CD4-positive, alpha-beta T cell (primary cell): ENCODE data around the gene FGGY. TPM values are rescaled to one million over a fixed set of nuclear protein-coding genes. Genes with fewer than 3 reads are reported as not detected.
"Not testable (repeated sequence)": the region's sequence is repeated elsewhere in the genome, so short reads cannot be mapped to it uniquely, and the experiment has no call there.

ENCODE experiments used
- ATAC-seq: fragments of 200-7000 bp; cut with Tn5 transposase; one replicate; pipeline ENCODE4 v1.10.0; 2022; ENCODE audit warnings: mild to moderate bottlenecking; ENCODE audit not compliant: poor library complexity
- CTCF ChIA-PET: fragments of 350-600 bp; sonication (Branson Sonifier 250); formaldehyde crosslinking; loops from one replicate; lab custom pipeline; 2021; ENCODE audit warnings: antibody characterized with exemption, inconsistent platforms; lab: Charles Lee
- POLR2A ChIA-PET: fragments of 350-600 bp; sonication (Branson Sonifier 250); formaldehyde crosslinking; loops from one replicate; lab custom pipeline; 2021; ENCODE audit warnings: antibody characterized with exemption, inconsistent platforms; lab: Charles Lee
- DNase-seq, 14 experiments: peaks; one replicate each; pipeline ENCODE4 v3.0.0-alpha.2; 2013 to 2020; ENCODE audit warnings: mixed read lengths in 2 of 14
- H3K27ac ChIP-seq, 2 donors: one replicate each; pipeline versions ENCODE4 v1.5.1 to v1.7.0; 2013; ENCODE audit warnings: low read length in 2 of 2, low read depth in 1 of 2, mild to moderate bottlenecking in 1 of 2
- H3K27me3 ChIP-seq, 2 experiments: 1 replicate in 1 of 2; 2 replicates in 1 of 2; pipeline versions ENCODE4 v1.6.1 to v1.7.0; 2013; ENCODE audit warnings: low read length in 2 of 2, control low read depth in 1 of 2, mild to moderate bottlenecking in 1 of 2, moderate library complexity in 1 of 2; ENCODE audit not compliant: insufficient read depth in 2 of 2, control insufficient read depth in 1 of 2
- H3K36me3 ChIP-seq: one replicate; pipeline ENCODE4 v1.6.1; 2013; ENCODE audit warnings: low read length, control low read depth; ENCODE audit not compliant: insufficient read depth
- H3K4me1 ChIP-seq: one replicate; pipeline ENCODE4 v1.6.1; 2013; ENCODE audit warnings: low read length, control low read depth; ENCODE audit not compliant: insufficient read depth
- H3K4me3 ChIP-seq: one replicate; pipeline ENCODE4 v1.5.1; 2013; ENCODE audit warnings: mild to moderate bottlenecking, low read length, moderate library complexity
- H3K9me3 ChIP-seq, 2 experiments: 1 replicate in 1 of 2; 2 replicates in 1 of 2; pipeline versions ENCODE4 v1.6.1 to v1.7.0; 2013; ENCODE audit warnings: low read length in 2 of 2, mild to moderate bottlenecking in 2 of 2, control low read depth in 1 of 2, moderate library complexity in 1 of 2; ENCODE audit not compliant: control insufficient read depth in 1 of 2, insufficient read depth in 1 of 2
- H3K27ac Mint-ChIP-seq: one replicate; pipeline ENCODE4 v1.8.0; 2020; ENCODE audit warnings: mixed read lengths
- H3K27me3 Mint-ChIP-seq: one replicate; pipeline ENCODE4 v1.8.0; 2021; ENCODE audit warnings: mixed read lengths
- H3K36me3 Mint-ChIP-seq: one replicate; pipeline ENCODE4 v1.8.0; 2021; ENCODE audit warnings: low read depth, mixed read lengths
- H3K4me1 Mint-ChIP-seq: one replicate; pipeline ENCODE4 v1.8.0; 2021; ENCODE audit warnings: low read depth, mixed read lengths
- H3K4me3 Mint-ChIP-seq: one replicate; pipeline ENCODE4 v1.8.0; 2020; ENCODE audit warnings: mild to moderate bottlenecking, mixed read lengths
- H3K9me3 Mint-ChIP-seq: one replicate; pipeline ENCODE4 v1.8.0; 2020; ENCODE audit warnings: mixed read lengths
- CTCF ChIP-seq: fragments of 200-600 bp; IDR thresholded peaks from one replicate; pipeline ENCODE4 v1.8.0; 2022; ENCODE audit warnings: antibody characterized with exemption, mild to moderate bottlenecking
- intact Hi-C, 2 experiments: fragments of 100-400 bp; cut with DNase I in 1 of 2; cut with micrococcal nuclease in 1 of 2; formaldehyde crosslinking; loops; one replicate each; pipeline versions ENCODE4 v1.15.1 to v1.9.0; 2023 to 2025; cut with DNase I, micrococcal nuclease
- total RNA-seq, 174 experiments: library from RNA in 2 of 174; stranded (reverse) in 2 of 174; gene quantifications; one replicate each; pipeline ENCODE4 v1.2.3 and lab custom pipeline; 2021 to 2026

Gene FGGY
- total RNA-seq, 2 experiments from 2014 or later: 9.5 to 10.0 TPM

GRCh38 chr1:59709333-59709732, 412.4 kb downstream of the FGGY start:
- Histone ChIP-seq H3K9me3 (no peaks in the 10 kb centered on the region), H3K27ac (no peak overlapping the region), H3K4me1 (no peaks in the 10 kb centered on the region), H3K36me3 (no peaks in the 10 kb centered on the region), H3K27me3 (no peaks in the 10 kb centered on the region), H3K4me3 (no peak overlapping the region)
- intact Hi-C loops: no loop called here
- Mint-ChIP-seq H3K9me3 (no peaks in the 10 kb centered on the region), H3K27ac (no peak overlapping the region), H3K27me3 (no peaks in the 10 kb centered on the region), H3K36me3 (no peaks in the 10 kb centered on the region), H3K4me1 (no peaks in the 10 kb centered on the region), H3K4me3 (no peak overlapping the region)
- ATAC-seq (no peak), DNase-seq (no peak)
- TF ChIP-seq CTCF: no peak
- CTCF ChIA-PET: no interaction called here
- POLR2A ChIA-PET: no interaction called here

GRCh38 chr1:59710920-59711319, 414.0 kb downstream of the FGGY start:
- H3K27ac Mint-ChIP-seq, H3K4me1 ChIP-seq, POLR2A ChIA-PET, H3K27me3 Mint-ChIP-seq, CTCF ChIA-PET, H3K36me3 Mint-ChIP-seq, ATAC-seq, H3K9me3 ChIP-seq, H3K4me3 Mint-ChIP-seq, DNase-seq, H3K27ac ChIP-seq, H3K27me3 ChIP-seq, H3K4me1 Mint-ChIP-seq, H3K9me3 Mint-ChIP-seq, intact Hi-C loops, H3K4me3 ChIP-seq, H3K36me3 ChIP-seq: not testable (repeated sequence)

GRCh38 chr1:59714219-59714618, 417.3 kb downstream of the FGGY start:
- no peak for ATAC-seq
- no peak for DNase-seq
- Histone ChIP-seq H3K27me3 (no peaks in the 10 kb centered on the region), H3K36me3 (no peaks in the 10 kb centered on the region), H3K27ac (no peak overlapping the region), H3K4me1 (no peaks in the 10 kb centered on the region), H3K4me3 (no peak overlapping the region), H3K9me3 (no peaks in the 10 kb centered on the region)
- Mint-ChIP-seq H3K9me3 (no peaks in the 10 kb centered on the region), H3K4me3 (no peak overlapping the region), H3K4me1 (no peaks in the 10 kb centered on the region), H3K27me3 (no peaks in the 10 kb centered on the region), H3K36me3 (no peaks in the 10 kb centered on the region), H3K27ac (no peak overlapping the region)
- TF ChIP-seq CTCF: no peak
- intact Hi-C loops: no loop called here
- POLR2A ChIA-PET: no interaction called here
- CTCF ChIA-PET: no interaction called here

GRCh38 chr1:59714966-59715365, 418.1 kb downstream of the FGGY start:
- no peak overlapping the region for H3K27ac Mint-ChIP-seq
- CTCF ChIA-PET: no interaction called here

More at GRCh38 chr1:59714966-59715365, 418.1 kb downstream of the FGGY start:
- TF ChIP-seq CTCF: no peak
- Histone ChIP-seq H3K4me1 (no peaks in the 10 kb centered on the region), H3K27me3 (no peaks in the 10 kb centered on the region), H3K9me3 (no peaks in the 10 kb centered on the region), H3K36me3 (no peaks in the 10 kb centered on the region), H3K27ac (no peak overlapping the region), H3K4me3 (no peak overlapping the region)
- no peak for ATAC-seq
- H3K27me3 Mint-ChIP-seq: no peaks in the 10 kb centered on the region
- intact Hi-C loops: no loop called here
- POLR2A ChIA-PET: no interaction called here
- no peaks in the 10 kb centered on the region for H3K9me3 Mint-ChIP-seq
- no peak overlapping the region for H3K4me3 Mint-ChIP-seq
- DNase-seq: no peak
- H3K36me3 Mint-ChIP-seq: no peaks in the 10 kb centered on the region
- H3K4me1 Mint-ChIP-seq: no peaks in the 10 kb centered on the region
